Fibroblast of the aortic adventitia (primary cell): ENCODE results near the gene PTN. TPM values are rescaled to one million over a fixed set of nuclear protein-coding genes. Genes with fewer than 3 reads are reported as not detected.

Experiments used
- DNase-seq: peaks from one replicate; pipeline ENCODE4 v3.0.0-alpha.2; 2010; ENCODE audit warnings: low read depth
- H3K4me3 ChIP-seq: 2 replicates; pipeline ENCODE4 v1.5.1; 2011; ENCODE audit warnings: low read depth, mild to moderate bottlenecking, control low read depth, low read length, moderate library complexity
- total RNA-seq: library from RNA; depleted of rRNA; stranded (reverse); fragments of >200 nt; gene quantifications from 2 replicates; pipeline ENCODE4 v1.2.3, GENCODE V29; 2012; ENCODE audit warnings: low replicate concordance
- TF ChIP-seq, protein P1 (sequence below): IDR thresholded peaks from 2 replicates; pipeline ENCODE4 v1.5.1; 2011; ENCODE audit warnings: mild to moderate bottlenecking, low read length, control low read depth, inconsistent platforms; ENCODE audit not compliant: insufficient read depth

The PTN gene
- total RNA-seq, 1 donor = 28.7 TPM

DNA sequence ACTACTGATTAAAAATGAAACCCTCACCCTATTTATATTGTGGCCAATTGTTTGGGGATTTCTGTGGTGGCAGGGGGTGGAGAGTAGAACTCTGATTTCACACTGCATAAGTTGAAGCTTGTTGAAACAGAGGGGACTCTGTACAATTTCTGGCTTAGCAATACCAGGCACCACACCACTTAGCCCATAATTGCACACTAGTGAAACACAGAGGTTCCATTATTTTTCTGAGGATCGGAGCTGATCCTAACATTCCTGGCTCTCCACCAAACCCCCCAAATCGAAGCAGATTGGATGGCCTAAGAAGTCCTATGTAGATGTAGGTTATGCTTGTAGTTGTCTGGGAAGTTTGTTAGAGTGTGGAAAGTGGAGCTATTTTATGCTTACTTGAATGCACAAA lies 47.0 kb downstream of the PTN start:
- TF ChIP-seq, protein P1, sequence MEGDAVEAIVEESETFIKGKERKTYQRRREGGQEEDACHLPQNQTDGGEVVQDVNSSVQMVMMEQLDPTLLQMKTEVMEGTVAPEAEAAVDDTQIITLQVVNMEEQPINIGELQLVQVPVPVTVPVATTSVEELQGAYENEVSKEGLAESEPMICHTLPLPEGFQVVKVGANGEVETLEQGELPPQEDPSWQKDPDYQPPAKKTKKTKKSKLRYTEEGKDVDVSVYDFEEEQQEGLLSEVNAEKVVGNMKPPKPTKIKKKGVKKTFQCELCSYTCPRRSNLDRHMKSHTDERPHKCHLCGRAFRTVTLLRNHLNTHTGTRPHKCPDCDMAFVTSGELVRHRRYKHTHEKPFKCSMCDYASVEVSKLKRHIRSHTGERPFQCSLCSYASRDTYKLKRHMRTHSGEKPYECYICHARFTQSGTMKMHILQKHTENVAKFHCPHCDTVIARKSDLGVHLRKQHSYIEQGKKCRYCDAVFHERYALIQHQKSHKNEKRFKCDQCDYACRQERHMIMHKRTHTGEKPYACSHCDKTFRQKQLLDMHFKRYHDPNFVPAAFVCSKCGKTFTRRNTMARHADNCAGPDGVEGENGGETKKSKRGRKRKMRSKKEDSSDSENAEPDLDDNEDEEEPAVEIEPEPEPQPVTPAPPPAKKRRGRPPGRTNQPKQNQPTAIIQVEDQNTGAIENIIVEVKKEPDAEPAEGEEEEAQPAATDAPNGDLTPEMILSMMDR = no peak
- no peak for DNase-seq
- H3K4me3 ChIP-seq = no peak overlapping the region

DNA sequence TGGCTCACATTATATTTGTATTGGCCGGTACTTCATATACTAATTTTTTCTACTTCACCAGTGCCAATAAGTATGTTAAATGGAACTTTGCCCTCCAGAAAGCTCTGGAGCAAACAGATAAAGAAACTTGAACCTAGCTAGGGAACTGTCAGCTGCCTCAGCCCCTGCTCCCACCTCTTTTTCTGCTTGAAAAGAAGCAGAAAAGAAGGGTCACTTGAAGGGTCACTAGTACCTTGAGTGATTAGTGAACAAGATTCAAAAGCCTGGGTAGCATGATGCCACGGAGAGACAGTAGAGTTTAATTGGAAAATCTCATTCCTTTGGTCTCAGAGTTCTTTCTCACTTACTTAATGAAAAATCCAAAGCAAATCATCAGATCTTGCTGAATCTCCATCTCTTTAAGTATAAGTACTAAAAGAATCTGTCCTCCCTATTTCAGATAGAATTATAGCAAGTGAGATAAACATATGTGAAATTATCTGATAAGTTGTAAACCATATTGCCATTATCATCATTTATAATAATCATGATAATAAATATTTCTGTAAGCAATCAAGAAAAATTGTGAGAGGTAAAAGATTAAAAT lies 47.7 kb downstream of the PTN start:
- H3K4me3 ChIP-seq = no peak overlapping the region
- no peak for DNase-seq
- TF ChIP-seq, protein P1 = no peak

DNA sequence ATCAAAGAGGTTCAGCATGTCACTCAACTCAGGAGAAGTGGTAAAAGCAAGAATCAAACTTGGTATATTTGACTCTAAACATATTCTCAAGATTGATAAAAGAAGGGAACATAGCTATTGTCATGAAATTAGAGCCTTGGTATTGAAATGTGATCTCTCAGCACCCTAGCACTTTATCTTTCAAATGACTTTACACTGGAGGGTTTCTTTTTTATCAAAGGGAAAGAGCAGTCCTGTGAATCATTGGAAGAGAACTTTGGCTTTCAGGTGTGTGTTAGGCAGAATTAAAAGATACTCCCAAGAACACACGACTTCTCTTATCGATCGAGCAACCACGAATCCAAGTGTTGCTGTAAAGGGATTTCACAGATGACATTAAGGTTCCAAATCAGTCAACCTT lies 54.4 kb downstream of the PTN start:
- TF ChIP-seq, protein P1 = no peak
- no peak overlapping the region for H3K4me3 ChIP-seq
- DNase-seq = no peak

DNA sequence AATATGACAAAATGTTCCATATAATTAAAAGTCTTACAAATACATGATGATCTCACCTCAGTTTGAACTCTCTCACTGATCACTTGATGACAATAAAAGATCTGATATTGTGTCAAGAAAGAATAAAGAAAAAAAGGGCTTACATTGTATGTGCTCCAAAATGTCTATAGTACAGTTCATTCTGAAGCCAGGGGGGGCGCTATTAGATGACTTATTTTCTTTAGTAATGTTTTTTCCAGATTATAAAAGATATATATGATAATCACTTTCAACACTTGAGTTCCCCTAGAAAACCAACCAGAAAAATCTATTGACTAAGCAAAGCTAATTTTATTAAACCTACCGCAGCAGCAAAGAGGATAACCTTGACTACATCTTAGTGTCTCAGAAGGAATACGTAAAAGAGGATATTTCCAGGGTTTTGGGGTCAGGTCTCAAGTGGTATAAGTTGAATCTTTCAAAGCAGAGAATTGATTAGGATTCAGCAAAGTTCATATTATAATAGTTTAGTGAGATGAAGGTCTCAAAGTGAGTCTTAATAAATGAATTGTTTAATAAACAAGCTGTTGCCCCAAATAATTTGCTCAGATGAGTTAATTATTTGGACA lies 55.8 kb downstream of the PTN start:
- TF ChIP-seq, protein P1 = peak; percentile 35
- no peak overlapping the region for H3K4me3 ChIP-seq
- no peak for DNase-seq

DNA sequence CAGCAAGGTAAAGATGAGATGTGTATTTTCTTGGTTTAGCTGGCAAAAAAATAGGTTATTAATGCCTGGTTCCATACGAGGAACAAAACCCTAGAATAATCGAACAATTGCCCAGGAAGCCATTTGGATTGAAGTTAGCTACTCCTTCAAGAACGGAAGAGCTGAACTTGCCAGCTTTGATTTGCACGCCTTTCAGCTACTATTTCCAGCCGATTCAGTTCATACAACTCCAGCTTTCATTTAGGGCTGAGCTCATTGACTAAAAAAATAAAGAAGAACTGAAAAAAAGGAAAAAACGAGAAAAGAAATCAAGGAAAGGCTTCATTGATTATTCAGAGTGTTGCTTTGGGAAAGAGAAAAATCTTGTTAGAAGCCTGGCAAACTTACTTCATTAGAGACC lies 60.4 kb downstream of the PTN start:
- TF ChIP-seq, protein P1 = no peak
- DNase-seq = no peak
- no peak overlapping the region for H3K4me3 ChIP-seq

DNA sequence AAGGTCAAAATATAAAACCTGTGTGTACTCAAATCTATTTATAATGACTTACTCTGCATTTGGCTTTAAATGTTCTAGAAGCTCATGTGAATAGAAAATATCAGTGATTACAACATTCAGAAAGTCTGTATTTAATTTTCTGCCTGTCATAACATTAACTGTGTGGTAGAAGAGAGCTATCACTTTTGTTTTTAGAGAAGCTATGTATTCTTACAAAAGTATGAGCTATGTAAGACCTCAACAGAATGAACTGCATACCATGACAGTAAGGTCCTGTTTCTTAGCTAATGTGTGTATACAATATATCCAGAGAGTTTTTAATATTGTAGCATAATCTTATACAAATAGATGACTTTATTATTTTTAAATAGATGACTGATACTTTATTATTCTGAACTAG lies 61.5 kb downstream of the PTN start:
- TF ChIP-seq, protein P1 = no peak
- no peak overlapping the region for H3K4me3 ChIP-seq
- no peak for DNase-seq

DNA sequence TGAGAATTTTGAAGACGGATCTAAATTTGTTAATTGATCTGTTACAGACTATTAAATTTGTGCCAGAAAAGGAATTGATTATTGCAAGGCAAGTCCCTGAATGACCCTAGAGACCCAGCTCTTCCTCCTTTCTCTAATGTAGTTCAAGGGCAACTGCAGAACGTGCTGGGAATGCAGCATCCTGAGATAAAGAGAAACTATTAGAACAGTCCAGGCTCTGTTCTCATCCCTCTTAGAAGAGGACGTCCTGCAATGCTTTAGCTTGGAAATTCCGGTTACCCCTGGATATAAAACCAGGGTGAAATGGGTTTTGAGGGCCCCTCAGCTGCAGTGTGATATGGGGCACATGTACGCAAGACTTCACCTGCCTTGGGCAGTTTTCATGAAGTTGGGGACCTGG lies 67.3 kb downstream of the PTN start:
- TF ChIP-seq, protein P1 = no peak
- H3K4me3 ChIP-seq = no peak overlapping the region
- DNase-seq = no peak
